GM21360 (cell line): ENCODE measurements around the gene KPNA6.
"Not testable (repeated sequence)": the region's sequence is repeated elsewhere in the genome, so short reads cannot be mapped to it uniquely, and the experiment has no call there.

Experiments
- ATAC-seq: cut with Tn5 transposase; IDR thresholded peaks from one replicate; pipeline ENCODE4 v1.9.1; 2021; ENCODE audit warnings: mild to moderate bottlenecking, moderate library complexity; ENCODE audit not compliant: unreplicated experiment

The KPNA6 gene

DNA sequence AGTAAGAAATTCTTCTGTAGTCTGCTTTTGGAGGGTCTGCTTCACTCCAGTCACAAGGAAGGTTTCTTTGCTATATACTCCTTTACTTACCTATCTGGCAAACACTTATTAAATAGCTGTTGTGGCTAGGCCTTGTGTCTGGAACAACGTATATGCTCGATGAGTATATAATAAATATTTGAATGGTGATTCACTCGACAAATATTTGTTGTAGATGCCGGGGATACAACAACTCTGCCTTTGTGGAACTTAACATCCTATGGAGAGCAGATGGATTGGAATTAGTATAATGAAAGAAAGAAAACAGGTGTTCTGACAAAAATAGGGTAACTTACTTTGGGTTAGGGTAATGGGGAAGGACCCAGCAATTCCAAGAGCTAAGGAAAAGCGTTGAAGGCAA is 31.1 kb downstream of the KPNA6 start:
- ATAC-seq, result no peak

DNA sequence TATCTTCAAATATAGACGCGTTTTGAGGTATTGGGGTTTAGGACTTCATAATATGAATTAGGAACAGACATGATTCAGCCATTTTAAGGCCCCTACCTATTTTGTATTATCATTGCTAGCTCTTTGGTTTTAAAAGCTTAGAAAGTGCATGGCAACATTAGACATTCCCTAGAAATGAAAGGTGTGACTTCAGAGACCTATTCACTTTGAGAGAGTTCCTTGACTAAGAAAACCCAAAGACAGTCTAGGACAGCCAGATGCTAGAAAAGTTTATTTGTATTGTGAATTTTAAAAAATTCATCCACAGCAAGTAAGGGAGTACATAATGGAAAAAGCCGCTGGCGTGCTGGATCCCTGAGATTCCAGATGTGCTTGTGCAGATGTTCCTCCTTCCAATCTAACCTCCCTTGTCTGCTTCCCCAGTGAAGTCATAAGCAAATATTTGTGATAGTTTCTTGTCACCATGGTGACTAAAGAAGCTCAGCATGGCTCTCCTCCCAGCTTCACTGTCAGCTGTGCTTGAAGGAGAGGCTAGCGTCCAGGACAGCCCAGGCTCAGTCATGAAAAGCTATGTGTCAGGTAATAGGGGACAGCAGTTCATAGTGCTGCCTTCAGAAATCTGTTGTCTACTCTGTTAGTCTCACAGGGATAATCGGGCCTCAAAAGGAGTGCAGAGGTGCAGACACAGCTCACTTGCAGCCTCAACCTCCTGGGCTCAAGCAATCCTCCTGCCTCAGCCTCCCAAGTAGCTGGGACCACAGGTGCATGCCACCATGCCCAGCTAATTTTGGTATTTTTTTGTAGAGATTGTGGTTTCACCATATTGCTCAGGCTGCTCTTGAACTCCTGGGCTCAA is 34.8 kb downstream of the KPNA6 start:
- ATAC-seq, result no peak

DNA sequence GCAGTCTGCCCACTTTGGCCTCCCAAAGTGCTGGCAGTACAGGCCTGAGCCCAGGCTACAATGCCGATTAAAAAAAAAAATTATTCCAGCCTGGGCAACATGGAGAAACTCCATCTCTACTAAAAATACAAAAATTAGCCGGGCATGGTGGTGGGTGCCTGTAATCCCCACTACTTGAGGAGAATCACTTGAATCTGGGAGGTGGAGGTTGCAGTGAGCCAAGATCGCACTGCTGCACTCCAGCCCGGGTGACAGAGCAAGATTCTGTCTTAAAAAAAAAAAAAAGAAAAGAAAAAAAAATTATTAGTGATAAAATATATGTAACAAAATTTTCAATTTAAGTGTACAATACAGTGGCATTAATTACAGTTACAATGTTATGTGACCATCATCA is 35.4 kb downstream of the KPNA6 start:
- not testable (repeated sequence) for ATAC-seq

DNA sequence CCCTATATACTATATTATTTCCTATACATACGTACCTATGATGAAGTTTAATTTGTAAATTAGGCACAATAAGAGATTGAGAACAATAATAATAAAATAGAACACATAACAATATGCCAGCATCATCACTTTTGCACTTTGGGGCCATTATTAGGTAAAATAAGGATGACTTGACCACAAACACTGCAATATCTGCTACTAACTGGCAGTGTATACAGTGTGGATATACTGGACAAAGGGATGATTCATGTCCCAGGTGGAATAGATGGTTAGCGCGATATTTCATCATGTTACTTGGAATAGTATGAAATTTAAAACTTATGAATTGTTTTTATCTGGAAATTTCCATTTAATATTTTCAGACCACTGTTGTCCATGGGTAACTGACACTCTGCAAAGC is 36.2 kb downstream of the KPNA6 start:
- ATAC-seq, result no peak

DNA sequence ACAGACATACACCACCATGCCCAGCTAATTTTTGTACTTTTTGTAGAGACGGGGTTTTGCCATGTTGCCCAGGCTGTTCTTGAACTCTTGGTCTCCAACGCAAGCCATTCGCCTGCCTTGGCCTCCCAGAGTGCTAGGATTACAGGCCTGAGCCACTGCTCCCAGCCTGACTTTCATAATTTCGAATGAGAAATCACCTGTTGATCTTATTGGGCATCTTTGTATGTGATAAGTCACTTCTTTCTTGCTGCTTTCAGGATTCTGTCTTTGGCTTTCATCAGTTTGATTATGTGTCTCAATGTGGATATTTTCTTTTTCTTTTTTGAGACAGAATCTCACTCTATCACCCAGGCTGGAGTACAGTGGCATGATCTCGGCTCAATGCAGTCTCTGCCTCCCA is 39.9 kb downstream of the KPNA6 start:
- not testable (repeated sequence) for ATAC-seq

DNA sequence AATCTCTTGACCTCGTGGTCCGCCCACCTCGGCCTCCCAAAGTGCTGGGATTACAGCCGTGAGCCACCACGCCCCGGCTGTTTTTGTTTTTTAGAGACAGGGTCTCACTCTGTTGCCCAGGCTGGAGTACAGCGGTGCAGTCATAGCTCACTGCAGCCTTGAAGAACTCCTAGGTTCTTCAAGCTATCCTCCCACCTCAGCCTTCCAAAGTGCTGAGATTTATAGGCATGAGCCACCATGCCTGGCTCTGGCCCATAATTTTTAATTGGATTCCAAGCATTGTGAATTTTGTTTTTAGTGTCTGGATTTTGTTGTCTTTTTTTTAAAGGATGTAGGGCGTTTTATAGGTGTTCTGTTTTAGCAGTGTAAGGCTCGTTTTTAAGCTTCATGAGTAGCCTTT is 43.0 kb downstream of the KPNA6 start:
- no peak for ATAC-seq

DNA sequence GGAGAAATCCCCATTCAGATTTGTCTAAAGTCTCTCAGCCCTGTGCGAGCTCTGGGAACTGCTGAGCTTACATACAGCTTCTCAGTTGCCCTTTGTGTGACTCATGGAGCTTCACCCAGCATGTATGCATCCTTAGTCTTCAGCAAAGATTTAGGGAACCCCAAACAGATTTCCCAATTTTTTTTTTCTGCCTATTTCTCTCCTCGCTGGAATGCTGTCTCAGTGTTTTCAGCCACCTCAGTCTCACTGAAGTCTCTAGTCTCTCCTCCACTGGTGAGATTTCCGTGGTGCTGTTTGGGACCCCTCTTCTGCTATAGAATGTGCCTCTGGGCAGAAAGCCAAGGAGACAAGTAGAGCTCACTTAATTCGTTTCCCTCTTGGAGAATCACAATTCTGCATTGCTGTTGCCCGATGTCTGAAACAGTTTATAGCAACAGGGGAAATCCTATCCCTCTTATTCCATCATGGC is 43.5 kb downstream of the KPNA6 start:
- no peak for ATAC-seq

DNA sequence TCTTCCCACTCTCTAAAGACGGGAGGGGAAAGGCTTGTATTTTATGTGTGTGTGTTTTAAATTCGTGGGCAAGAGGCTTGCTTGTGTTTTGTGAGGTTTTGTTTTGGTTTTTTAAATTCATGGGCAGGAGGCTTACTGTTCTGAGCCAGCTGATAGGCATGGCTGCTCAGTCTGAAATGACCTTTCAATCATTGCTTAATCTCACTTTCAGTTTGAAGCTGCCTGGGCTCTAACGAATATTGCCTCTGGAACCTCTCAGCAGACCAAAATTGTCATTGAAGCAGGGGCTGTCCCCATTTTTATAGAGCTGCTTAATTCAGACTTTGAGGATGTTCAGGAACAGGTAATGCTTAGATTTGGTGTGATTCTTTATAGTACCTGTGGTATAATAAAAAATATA is 51.3 kb downstream of the KPNA6 start:
- ATAC-seq, result no peak

DNA sequence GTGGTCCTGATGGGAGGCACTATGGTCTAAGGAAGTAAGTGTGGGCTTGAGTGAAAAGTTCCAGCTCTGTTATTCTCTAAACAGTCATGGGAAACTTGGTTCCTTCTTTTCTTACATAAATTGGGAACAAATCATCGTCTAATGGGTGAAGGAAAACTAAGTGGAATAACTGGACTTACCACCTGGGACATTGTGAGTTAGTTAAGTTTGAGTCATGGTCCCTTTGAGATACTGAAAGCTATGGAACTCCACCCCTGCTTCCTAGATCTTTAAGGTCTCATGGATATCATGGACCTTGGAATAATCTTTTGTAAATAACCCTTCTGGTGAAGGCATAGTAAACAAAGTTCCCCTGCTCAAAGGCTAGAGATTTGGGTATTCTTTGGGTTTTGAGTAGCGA is 55.5 kb downstream of the KPNA6 start:
- ATAC-seq, result no peak

DNA sequence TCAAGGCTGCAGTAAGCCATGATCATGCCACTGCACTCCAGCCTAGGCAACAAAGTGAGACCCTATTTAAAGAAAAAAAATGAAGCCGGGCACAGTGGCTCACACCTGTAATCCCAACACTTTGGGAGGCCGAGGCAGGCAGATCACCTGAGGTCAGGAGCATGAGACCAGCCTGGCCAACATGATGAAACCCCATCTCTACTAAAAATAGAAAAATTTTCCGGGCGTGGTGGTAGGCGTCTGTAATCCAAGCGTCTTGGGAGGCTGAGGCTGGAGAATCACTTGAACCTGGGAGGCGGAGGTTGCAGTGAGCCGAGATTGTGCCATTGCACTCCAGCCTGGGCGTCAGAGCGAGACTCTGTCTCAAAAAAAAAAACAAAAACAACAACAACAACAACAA is 57.8 kb downstream of the KPNA6 start:
- not testable (repeated sequence) for ATAC-seq

DNA sequence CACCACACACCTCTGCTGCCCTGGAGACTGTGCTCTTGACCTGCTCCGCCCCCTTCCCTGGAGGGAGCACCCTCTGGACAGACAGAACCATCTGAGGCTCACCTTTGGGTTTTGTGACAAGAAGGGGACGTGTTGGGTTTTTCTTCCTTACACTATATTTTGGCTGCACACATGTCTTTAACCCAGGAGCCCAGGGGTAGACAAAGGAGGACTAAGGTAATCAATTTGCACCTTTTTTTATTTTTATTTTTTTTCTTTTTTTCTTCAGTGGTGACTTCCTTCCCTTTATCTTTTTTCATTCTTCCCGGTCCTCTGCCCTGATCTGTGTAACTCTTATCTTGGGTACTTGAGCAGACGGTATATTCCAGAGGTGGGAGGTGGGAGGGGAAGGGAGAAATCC is 63.1 kb downstream of the KPNA6 start:
- no peak for ATAC-seq

DNA sequence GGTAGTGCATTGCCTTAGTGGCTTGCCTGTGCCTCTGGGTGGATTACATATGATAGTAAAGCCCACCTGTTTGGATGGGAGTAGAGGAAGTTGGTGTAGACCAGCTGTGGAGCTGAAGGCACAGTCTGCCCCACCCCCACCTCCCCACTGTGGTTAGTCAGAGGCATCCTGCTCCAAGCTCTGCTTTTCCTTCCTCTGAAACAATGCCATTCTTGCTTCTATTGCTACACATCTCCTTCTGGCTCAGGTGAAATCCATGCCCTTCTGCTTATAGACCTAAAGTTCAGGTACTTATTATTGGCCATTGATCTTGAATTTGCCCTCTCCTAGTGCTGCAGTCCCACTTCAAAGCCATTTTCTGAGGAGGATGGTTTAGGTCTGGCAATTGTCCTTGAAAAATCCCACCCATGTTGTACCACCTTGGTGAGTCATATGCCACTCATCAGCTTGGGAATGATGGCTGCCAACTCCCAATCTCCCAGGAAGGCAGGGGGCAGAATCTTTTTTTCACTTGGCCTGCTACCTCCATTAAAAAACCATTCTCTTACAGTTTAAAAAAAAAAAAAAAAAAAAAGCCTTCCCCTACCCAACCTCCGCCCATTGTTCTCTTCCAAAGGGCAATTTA is 64.9 kb downstream of the KPNA6 start:
- no peak for ATAC-seq

DNA sequence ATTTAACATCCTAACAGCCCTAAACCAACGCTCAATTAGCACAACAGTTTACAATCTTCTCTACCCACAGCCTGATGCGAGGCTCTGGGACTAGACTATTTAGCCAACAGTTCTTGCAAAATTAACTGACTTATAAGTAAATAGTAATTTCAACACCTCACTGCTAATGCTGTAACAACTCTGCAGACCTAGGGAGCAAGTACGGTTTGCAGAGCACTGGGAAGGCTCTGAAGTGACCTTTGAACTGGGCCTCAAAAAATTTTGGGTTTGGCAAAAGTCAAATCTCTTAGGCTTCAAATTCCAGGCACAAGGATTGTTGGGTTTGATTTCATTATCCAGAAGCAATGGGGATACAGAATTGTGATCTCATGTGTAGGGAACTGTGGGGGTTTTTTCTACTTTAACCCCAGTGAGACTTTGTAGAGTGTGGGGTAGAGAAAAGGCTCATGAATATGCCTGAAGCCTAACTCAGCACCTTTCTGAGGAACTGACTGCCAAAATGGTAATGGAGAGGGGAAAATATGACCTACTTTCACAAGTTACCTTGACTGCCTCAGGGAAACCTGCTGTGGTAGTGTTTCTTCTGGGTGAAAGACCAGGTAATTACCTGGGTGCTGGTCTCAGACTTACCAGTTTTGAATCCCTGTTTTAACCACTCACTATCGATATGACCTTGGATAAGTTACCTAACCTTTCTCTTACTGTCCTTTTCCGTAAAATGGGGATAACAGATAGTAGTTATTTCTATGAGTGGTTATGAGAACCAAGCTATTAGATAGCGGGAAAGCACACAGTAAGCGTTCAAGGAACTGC is 70.7 kb downstream of the KPNA6 start:
- no peak for ATAC-seq

DNA sequence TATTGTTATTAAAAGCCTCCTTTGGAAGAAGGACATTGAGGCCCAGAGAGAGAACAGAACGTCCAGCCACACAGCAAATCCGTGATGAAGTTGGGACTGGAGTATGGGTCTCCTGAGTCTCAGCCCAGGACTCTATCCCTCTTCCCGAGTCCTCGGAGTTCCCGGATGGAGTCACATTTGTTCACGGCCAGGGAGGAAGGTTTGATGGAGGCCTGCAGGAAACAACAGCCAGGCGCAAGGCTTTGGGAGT is 71.3 kb downstream of the KPNA6 start:
- ATAC-seq, result no peak

DNA sequence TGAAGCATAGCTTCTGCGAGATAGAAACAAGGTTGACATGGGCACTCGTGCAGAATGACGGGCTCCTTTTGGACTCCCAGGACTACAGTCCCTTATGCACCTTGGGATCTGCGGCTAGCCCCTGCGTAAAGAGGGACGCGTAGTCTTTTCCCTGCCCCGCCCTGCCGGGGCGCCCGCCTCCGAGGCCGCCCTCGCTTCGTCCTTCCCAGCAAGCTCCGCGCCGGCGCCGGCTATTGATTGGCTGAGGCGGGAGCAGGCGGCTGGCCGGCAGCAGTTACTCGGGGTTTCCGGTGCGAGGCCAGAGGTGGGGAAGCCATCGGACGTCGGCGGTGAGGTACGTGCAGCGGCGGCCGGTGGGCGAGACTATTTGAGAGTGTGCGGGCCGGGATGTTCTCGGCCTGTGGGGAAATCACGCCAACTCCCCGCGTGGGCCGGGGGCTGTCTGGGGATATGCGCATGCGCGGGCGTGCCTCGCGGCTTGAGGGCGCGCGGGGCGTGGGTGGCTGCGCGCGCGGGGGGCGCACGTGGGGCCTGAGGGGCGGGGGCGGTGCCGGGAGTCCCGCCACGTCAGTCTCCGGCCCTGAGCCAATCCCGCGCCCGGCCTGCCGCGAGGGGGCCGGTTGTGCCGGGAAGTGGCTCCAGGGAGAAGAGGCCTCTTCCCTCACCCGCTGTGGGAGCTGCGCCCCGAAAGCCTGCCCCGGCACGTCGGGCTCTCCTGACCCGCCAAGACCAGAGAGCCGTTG is 71.8 kb downstream of the KPNA6 start, which contains the start of gene TXLNA:
TXLNA (plus strand) TSS at position 233 of the 743 bp plus-strand sequence. CDS start 671 bp downstream, outside the sequence.
- ATAC-seq, result peak; percentile 81

DNA sequence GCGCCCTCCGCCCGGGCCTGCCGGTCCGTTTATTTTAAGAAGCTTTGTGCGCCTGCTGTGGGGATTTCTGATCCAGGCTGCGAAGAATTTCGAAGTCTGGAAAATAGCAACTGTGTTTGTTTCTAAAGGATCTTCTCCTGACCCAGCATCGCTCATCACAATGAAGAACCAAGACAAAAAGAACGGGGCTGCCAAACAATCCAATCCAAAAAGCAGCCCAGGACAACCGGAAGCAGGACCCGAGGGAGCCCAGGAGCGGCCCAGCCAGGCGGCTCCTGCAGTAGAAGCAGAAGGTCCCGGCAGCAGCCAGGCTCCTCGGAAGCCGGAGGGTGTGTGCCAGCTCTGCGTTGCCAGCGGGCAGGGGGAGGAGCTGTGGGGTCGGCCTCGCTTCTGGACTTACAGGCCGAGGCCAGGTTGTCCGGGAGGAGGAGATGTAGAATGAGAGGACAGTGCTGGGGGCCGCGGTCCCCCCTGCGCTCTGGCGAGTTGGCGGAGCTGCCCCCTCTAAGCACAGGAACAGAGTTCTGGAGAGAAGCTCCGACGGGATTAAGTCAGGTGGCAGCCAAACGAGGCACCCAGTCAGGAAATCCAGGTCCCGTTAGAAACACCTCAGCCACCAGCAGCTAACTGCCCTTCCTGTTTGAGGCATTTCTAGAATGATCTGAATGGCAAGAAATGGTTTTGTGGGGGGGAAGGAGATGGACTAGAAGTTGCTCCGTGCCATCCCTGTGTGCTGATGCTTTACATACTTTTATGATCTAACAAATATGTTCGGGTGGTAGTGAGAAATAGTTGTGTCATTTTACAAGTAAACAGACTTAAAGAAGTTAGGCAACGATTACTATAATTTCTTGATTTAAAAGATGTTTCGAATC is 72.6 kb downstream of the KPNA6 start:
- ATAC-seq, result no peak

DNA sequence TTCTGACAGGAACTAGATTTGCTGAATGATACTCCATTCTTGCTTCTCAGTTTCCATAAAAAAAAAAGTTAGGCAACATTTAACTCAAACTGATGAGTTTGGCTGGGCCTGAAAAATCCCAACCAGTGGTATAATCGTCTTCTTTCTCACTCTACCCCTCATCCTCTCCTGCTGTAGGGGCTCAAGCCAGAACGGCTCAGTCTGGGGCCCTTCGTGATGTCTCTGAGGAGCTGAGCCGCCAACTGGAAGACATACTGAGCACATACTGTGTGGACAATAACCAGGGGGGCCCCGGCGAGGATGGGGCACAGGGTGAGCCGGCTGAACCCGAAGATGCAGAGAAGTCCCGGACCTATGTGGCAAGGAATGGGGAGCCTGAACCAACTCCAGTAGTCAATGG is 73.2 kb downstream of the KPNA6 start:
- ATAC-seq, result no peak

DNA sequence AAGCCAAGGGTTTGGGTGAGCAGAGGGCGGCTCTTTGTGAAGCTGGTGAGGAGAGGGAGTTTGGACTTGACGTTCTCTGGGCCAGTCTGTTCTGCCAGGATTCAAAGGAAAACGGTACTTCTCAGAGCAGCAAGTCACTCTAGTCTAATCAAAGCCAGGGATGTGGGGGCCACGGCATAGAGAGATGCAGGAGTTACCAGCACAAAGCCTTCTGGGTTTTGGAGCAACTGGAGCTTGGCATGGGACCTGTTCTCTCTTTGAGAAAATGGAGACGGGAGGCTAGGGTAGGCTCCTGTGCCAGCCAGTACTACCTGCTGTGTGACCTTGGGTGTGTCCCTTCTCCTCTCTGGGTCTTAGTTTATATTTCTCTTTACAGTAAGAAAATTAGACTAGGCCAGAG is 73.7 kb downstream of the KPNA6 start:
- ATAC-seq, result no peak

DNA sequence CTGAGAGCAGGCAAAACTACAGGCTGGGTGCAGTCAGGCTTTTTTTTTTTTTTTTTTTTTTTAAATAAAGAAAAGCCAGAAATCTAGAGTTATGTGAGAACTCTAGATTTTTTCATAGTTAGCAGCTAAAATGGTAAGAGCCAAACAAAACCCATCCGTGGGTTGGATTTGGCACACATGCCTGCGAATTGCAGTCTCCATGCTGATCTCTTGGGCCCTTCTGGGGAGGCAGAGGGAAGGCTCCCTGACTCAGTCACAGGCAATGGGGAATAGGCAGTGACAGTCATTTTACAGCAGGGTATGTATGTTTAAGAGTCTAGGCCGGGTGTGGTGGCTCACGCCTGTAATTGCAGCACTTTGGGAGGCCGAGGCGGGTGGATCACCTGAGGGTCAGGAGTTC is 74.2 kb downstream of the KPNA6 start:
- no peak for ATAC-seq

DNA sequence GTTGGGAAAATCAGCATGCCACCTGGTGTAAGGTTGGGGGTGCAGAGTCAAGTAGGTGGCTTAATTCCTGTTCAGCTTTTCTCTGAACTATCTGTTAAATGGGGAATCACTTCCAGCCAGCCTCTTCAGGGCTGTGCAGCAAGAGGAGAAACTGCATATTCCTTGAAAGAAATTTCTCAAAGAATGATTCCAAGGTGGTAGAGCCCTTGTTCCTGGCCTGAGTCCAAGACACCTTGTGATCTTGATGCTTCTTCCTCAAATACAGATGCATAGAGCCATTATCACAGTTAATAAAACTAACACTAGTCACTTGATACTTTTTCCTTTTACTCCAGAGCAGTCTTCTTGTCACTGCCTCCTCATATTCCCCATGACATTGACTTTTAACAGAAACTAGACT is 76.8 kb downstream of the KPNA6 start:
- ATAC-seq, result no peak
